K562 (cell line): ENCODE measurements around the gene STK33.

ENCODE experiments used
- CCAR2 ChIP-seq: fragments of 200-400 bp; formaldehyde crosslinking; IDR thresholded peaks from 2 replicates; pipeline ENCODE4 v1.6.1; 2017; ENCODE audit warnings: mild to moderate bottlenecking, low read depth, low read length
- CTCF ChIP-seq, 3 experiments: IDR thresholded peaks in 2 of 3; conservative IDR thresholded peaks in 1 of 3; 2 replicates each; pipeline ENCODE4 v1.5.1; 2011 to 2012; ENCODE audit warnings: low read length in 3 of 3, mild to moderate bottlenecking in 3 of 3, control low read depth in 2 of 3, improper control_type of control experiment in 1 of 3, inconsistent platforms in 1 of 3, low read depth in 1 of 3, mixed read lengths in 1 of 3, moderate library complexity in 1 of 3; ENCODE audit not compliant: insufficient read depth in 2 of 3
- ESRRA ChIP-seq: fragments of 450-650 bp; IDR thresholded peaks from 2 replicates; pipeline ENCODE4 v1.6.1; 2014; ENCODE audit warnings: low read depth, mild to moderate bottlenecking, moderate library complexity, borderline replicate concordance
- NFIC ChIP-seq: fragments of 450-650 bp; IDR thresholded peaks from 2 replicates; pipeline ENCODE4 v1.6.1; 2017; ENCODE audit warnings: mild to moderate bottlenecking, inconsistent platforms
- PRPF4 ChIP-seq: fragments of 200-400 bp; formaldehyde crosslinking; IDR thresholded peaks from one replicate; pipeline ENCODE4 v1.6.1; 2017; ENCODE audit warnings: low read length, low read depth, mild to moderate bottlenecking; ENCODE audit not compliant: insufficient read depth, poor library complexity, severe bottlenecking
- YY1 ChIP-seq, 3 experiments: IDR thresholded peaks; 2 replicates each; pipeline ENCODE4 v1.6.1; 2011; ENCODE audit warnings: low read length in 2 of 3, mild to moderate bottlenecking in 2 of 3, moderate library complexity in 2 of 3, borderline replicate concordance in 1 of 3, control low read depth in 1 of 3, low read depth in 1 of 3; ENCODE audit not compliant: insufficient read depth in 3 of 3, insufficient replicate concordance in 2 of 3, control insufficient read depth in 1 of 3, insufficient read length in 1 of 3; ENCODE audit errors: extremely low read depth in 1 of 3
- ZBTB7A ChIP-seq: IDR thresholded peaks from 2 replicates; pipeline ENCODE4 v1.6.1; 2011; ENCODE audit warnings: low read depth, mild to moderate bottlenecking, low read length, moderate library complexity, borderline replicate concordance; ENCODE audit not compliant: control insufficient read depth
- ZC3H4 ChIP-seq: sonication (generic); formaldehyde crosslinking; IDR thresholded peaks from 2 replicates; pipeline ENCODE4 v1.9.0; 2021; ENCODE audit warnings: missing genetic modification reagents, borderline replicate concordance

DNA sequence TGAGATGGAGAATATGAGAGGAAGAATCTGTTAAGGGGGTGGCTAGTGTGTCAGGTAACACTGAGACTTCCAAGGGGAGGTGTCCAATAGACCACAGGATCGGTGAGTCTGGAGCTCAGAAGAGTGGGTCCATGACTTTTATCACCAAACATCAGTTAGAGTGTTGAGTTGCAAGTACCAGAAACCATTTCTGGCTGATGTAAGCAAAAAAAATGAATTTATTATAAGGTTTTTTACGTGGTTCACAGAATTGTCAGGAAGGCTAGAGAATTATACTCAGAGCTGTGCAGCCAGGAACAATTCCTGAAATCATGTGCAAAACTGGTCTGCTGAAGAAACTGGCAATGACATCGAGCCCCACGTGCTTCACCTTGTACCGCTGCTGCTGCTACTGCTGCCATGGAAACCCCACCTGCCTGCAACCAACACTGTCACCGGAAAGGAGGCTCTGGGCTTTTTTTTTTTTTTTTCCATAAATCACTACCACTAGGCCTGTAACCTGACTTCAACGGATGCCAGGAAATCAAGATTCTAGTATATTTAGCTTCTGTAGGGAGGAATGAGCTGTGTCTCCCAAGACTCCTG lies 16.6 kb upstream of the STK33 start:
- TF ChIP-seq ESRRA (no peak), YY1 (IDR thresholded peaks at IDR 0.05; ENCODE audit: borderline replicate concordance in 1 of 3, control insufficient read depth in 1 of 3, extremely low read depth in 1 of 3, insufficient read depth in 3 of 3, insufficient read length in 1 of 3, insufficient replicate concordance in 2 of 3, low read depth in 1 of 3, low read length in 2 of 3) (no peak), ZC3H4 (no peak), CTCF (IDR thresholded peaks at IDR 0.05 in 2 of 3, conservative IDR thresholded peaks at IDR 0.05 in 1 of 3; ENCODE audit: insufficient read depth in 2 of 3, low read depth in 1 of 3, low read length in 3 of 3) (no peak), ZBTB7A (no peak), PRPF4 (no peak), NFIC (no peak), CCAR2 (no peak)
